CD4-positive, alpha-beta T cell treated with Interleukin-17A for 4 hours (primary cell): ENCODE results near the gene LRRC74A.
A peak's percentile ranks its signal among the peaks of the same experiment; 100 is the strongest.
"Not testable (repeated sequence)": the region's sequence is repeated elsewhere in the genome, so short reads cannot be mapped to it uniquely, and the experiment has no call there.

Experiments
- DNase-seq: peaks from one replicate; pipeline ENCODE4 v3.0.0-alpha.2; 2020; ENCODE audit warnings: mixed read lengths

LRRC74A gene

DNA sequence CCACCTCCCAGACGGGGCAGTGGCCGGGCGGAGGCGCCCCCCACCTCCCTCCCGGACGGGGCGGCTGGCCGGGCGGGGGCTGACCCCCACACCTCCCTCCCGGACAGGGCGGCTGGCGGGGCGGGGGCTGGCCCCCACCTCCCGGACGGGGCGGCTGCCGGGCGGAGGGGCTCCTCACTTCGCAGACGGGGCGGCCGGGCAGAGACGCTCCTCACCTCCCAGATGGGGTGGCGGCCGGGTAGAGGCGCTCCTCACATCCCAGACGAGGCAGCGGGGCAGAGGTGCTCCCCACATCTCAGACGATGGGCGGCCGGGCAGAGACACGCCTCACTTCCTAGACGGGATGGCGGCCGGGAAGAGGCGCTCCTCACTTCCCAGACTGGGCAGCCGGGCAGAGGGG lies 71.8 kb downstream of the LRRC74A start:
- not testable (repeated sequence) for DNase-seq

DNA sequence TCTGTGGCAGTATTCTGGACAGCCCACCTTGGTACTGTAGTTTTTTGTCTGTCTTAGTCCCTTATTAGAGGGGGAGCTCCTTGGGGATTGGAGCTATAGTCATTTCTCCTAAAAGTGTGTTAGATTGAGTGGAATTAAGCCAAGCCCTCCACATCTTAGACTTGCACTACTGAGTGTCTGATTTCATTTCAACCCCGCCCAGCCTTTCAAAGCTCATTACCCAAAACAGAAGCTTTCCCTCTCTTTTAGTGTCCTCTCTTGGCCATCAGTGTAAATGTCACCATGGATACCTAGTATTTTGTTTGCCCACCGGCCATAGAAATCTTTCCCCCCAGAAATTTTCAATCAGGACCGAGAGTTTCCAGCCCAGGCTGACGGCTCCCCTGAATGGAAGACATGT lies 74.5 kb downstream of the LRRC74A start:
- no peak for DNase-seq

DNA sequence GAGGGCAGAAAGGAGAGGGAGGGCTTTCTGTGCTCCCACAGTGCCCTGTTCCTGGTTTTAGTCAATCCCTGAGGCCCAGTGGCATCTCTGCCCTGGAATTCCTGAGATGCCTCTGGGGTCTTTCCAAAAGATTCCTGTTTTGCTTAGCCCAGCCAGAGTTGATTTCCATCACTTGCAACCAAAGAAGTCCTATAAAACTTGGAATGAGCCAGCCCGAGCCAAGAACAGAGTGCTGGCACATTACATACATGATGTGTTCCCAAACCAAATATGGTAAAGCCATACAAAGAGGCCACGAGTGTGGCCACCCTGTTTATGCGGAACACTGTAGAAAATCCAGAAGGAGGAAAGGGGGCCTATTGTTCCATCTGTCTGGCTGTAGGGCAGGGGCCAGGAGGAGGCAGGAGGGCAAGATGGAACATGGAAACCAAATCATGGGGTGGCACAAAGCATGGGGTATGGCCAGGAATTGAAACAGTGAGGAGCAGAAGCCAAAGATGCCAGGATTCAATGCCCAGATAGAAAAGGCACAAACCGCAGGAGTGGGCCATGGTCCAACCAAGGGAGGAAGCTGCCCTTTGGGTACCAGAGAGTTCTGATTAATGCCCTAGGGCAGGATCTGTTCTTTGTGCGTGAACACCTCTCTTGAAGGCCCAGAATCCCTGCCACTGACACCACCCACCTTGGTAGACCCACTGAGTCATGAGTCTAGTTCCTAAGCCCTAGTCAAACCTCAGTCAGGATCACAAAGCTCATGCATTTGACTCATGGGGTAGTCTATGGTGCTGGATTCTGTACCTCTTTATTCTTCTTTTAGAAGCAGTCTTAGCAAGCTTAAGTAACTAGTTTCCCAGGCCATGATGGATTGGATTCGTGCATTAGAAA lies 75.2 kb downstream of the LRRC74A start:
- DNase-seq: no peak

GRCh38 chr14:76902591-76902990 lies 76.4 kb downstream of the LRRC74A start:
- DNase-seq: no peak

DNA sequence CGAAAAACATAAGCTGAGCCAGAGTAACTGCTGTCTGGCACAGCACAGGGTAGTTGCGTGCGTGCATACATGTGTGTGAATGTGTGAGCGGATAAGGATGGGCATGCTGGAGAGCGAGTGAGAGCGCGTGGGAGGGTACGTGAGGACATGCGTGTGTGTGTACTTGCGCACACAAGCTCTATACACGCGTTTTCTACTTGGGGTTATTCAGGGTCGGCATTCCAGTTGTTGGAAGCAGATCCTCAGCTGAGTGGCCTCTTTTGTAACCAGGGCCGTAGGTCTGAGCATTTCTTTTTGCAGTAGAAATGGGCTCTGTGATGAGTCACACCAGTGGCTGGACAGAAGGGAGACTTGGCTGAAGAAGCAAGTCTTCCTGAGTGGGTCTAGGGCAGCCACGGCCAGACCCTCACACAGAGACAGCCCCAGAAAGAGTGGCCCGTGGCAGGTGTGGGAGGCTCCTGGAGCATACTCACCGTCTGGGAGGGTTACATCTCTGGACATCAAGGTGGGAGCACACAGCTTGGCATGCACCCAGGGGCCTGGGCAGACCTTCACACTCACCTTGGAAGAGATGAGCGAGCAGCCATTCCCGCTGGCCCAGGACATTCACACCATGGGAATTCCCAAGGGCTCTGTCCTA lies 78.0 kb downstream of the LRRC74A start:
- DNase-seq: no peak

- peak; percentile 92 for DNase-seq
These were observed 78.7 kb downstream of the LRRC74A start for GRCh38 chr14:76904740-76905569.

DNA sequence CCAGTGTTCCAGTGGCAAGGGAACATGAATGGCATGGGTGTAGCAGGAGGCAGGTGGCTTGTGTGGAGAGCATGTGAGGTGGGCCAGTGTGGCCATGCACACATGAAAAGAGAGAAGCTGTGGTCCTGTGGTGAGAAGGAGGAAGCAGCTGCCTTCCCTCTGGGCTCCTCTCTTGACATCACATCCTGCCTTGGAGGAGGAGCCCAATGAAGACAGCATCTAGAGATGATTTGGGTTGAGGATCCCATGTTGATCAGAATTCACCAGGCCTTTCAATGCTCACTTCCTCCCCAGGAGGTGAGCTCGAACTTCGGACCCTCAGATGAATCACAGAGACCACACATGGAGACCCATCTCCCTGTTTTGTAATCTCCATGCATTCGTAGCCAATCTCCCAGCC lies 82.6 kb downstream of the LRRC74A start:
- DNase-seq: peak; percentile 44

DNA sequence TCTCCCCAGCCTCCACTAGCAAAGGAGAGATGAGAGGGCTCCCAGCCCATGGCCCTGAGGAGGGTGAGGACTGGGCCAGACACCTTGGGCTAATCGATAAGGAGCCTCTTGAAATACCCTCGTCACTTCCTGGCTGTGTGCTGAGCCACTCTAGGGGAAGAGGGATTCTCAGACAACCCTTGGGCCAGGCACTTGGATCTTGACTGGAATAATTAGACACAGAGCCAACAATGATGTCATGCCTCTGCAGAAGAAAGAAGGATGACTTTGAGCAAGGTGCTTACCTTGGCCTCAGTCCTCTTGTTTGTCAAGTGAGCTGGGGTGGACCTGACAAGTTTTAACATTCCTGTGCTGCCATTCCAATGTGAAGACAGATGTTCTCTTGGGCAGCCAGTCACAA lies 83.1 kb downstream of the LRRC74A start:
- no peak for DNase-seq

DNA sequence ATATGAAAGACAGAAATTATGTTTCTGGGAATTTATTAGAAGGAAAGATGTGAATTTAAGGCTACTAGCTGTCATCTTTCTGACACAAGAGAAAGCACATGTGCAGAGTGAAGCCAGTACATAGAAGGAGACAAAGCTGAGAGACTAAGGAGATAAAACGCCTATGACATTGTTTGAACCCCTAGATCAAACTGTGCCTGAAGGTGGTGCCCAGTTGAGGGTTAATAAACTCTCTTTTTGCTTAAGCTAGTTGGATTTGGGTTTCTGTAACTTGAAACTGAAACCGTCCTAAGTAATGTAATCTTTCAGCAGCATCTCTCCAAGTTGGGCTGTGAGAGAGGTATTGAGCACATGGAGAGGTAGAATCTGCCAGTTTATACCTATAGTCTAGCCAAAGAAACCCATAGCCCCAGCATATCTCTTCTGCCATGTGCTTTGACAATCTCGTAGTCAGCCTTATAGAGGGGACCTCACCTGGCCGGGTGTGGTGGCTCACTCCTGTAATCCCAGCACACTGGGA lies 84.2 kb downstream of the LRRC74A start:
- DNase-seq: no peak

- no peak for DNase-seq
These were observed 85.3 kb downstream of the LRRC74A start for GRCh38 chr14:76911473-76911872.

DNA sequence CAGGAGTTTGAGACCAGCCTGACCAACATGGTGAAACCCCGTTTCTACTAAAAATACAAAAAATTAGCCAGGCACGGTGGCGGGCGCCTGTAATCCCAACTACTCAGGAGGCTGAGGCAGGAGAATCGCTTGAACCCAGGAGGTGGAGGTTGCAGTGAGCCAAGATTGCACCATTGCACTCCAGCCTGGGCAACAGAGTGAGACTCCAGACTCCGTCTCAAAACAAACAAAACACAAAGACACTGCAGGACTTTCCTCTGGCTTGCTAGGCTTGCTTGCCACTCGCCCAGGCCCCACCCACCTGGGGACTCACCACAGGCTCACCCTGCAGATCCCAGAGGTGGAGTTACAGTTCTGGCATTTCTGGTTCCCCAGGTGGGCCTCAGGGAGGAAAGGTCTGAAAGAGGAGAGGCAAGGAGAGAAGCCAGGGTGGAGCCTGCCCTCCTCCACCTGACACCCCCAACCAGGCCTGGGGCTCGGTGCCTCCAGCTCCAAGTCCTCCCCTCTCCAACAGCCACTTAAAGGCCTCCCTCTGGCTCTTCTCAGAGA lies 88.4 kb downstream of the LRRC74A start:
- not testable (repeated sequence) for DNase-seq

DNA sequence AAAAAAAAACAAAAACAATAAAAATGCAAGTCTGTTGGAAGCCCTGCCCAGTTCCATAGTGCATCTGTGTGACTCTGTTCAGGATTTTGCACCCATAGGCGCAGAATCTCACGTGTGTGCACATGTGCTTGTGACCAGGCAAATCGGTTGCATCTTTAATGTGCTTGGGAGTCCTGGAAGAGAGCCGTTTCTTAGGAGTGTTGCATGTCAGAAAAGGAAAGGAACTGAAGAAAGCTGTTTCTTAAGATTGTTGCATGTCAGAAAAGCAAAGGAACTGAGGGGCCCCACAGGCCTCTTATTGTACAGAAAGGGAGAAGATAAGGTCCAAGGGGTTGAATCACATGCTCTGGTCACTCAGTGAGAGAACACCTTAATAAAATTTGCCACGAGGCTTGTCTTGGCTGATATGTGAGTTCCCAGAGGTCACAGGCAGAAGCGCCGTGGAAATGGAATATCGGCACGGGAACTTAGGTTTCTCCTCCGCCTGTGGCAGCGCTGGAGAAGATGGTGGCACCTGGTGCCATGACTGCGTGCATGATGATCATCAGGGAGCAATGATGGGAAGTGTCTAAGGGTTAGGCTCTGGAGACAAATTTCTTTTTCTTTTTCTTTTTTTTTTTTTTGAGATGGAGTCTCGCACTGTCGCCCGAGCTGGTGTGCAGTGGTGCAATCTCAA lies 90.0 kb downstream of the LRRC74A start:
- no peak for DNase-seq

- peak; percentile 27 for DNase-seq
These were observed 91.0 kb downstream of the LRRC74A start for GRCh38 chr14:76917158-76917596.

- DNase-seq: no peak
These were observed 91.6 kb downstream of the LRRC74A start for GRCh38 chr14:76917745-76918255.

DNA sequence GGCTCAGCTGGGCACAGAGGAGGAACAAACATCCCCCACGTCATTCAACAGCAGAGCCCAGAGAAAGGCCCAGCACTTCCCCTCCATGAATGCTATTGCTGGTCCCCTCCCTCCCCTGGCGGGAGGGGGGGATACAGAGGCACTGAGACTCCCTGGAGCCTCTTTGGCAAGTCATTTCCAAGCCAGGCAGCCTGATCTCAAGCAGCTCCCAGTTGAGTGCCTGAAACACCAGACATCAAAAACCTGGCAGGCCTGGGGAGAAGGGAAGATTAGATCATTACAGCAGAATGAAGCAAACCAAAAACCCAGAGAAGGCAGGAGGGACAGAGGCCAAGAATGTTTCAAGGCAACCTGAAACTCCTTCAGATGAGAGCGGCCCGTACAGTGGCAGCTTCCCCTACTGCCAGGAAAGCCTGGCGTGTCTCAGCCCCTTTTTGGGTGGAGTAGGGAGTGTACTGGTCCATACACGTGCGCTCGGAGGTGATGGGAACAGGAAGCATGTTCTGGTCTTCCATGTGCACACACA lies 92.1 kb downstream of the LRRC74A start:
- no peak for DNase-seq

DNA sequence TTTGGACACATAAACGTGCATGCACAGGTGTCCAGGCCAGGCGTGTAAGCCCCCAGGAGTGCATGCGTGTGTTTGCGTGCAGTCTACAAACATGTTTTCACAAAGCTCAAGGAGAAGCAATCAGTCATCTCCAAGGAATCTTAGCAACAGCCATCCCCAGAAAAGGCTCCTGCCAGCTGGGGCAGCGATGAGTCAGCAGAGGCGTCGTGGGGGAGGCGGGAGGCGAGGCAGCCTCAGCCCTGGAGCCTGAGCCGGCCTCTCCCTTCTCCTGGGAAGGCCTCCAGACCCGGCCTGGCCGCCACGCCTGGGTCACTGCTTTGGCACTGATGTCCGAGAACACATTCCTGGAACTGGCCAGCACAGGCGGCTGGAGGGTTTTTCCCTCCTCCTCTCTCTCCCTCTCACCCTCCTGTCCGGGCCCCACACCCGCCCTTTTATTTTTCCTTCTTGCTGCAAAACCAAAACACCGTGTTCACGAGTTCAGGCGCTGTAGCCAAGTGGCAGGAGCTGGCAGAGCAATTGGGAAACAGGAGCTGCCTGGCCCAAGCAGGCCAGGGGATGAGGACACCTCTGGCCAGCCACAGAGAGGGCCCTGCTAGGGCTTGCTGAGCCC lies 92.7 kb downstream of the LRRC74A start:
- DNase-seq: peak; percentile 27
